ENCODE measurements around the gene PRKCD.

PRKCD gene

DNA sequence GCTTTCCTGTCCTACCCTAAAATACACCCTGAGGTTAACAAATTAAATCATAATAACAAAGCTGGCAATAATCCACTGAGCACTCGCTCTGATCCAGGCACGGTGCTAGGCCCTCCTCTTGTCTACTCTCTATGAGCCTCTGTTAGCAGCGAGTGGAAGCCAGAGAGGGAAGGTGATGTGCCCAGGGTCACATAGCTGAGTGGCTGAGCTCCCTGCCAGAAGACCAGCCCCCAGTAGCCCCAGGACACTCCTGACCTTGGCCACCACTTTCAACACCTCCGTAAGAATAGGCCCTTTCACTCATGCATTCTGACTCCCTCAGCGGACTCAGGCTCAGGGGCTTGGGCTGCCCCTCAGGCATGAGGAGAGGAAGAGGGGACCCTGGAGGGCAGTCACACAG is 9.5 kb upstream of the PRKCD start:
- Histone ChIP-seq H3K36me3 (ENCODE audit: control insufficient read depth, low read depth, low read length) (no peaks in the 10 kb centered on the region), H3K4me3 (ENCODE audit: low read length) (no peak overlapping the region), H3K27ac (ENCODE audit: low read length) (no peak overlapping the region), H3K4me1 (ENCODE audit: control insufficient read depth, low read depth, low read length) (no peaks in the 10 kb centered on the region), H3K9me3 (ENCODE audit: control insufficient read depth, low read depth, low read length) (no peaks in the 10 kb centered on the region), H3K27me3 (ENCODE audit: control insufficient read depth, insufficient read depth, low read length) (no peaks in the 10 kb centered on the region), H3K9ac (ENCODE audit: low read length) (no peak overlapping the region)

DNA sequence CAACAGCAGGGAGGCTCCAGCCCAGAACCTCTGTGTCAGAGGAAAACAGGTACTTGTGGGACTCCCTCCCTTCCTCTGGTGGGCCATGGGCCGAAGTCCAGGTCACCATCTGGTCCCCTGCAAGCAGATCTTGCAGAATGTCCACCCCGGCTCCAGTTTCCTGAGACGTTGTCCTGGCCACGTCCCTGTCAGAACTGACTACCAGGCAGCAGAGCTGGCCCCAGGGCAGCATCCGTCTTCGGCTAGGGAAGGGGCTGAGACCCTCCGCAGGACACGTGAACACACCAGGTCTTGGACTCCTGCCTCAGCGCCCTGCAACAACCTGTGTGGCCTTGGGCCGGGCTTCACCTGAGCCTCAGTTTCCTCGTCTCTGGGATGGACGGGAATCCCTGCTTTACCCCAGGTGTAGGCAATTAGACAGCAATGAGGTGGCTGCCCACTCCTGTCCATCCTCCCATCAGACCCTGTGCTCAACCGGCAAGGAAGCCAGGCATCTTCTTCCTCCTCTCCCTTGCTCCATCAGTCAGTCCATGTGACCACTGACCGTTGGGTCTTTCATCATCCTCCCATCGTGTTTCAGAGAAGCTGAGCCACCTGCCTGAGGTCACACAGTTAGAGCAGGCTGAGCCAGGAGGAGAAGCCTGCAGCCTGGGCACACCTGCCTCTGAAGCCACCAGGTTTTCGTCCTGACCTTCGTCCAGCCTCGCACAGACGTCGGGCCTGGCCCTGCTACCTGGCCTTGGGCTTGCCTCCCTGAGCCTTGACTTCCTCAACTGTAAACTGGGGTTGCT is 8.9 kb upstream of the PRKCD start:
- Histone ChIP-seq H3K9ac (ENCODE audit: low read length) (no peak overlapping the region), H3K4me1 (ENCODE audit: control insufficient read depth, low read depth, low read length) (no peaks in the 10 kb centered on the region), H3K36me3 (ENCODE audit: control insufficient read depth, low read depth, low read length) (no peaks in the 10 kb centered on the region), H3K27ac (ENCODE audit: low read length) (no peak overlapping the region), H3K27me3 (ENCODE audit: control insufficient read depth, insufficient read depth, low read length) (no peaks in the 10 kb centered on the region), H3K4me3 (ENCODE audit: low read length) (no peak overlapping the region), H3K9me3 (ENCODE audit: control insufficient read depth, low read depth, low read length) (no peaks in the 10 kb centered on the region)

GRCh38 chr3:53153264-53153823 is 7.7 kb upstream of the PRKCD start:
- Histone ChIP-seq H3K27me3 (ENCODE audit: control insufficient read depth, insufficient read depth, low read length) (no peaks in the 10 kb centered on the region), H3K36me3 (ENCODE audit: control insufficient read depth, low read depth, low read length) (no peaks in the 10 kb centered on the region), H3K4me1 (ENCODE audit: control insufficient read depth, low read depth, low read length) (no peaks in the 10 kb centered on the region), H3K4me3 (ENCODE audit: low read length) (no peak overlapping the region), H3K9me3 (ENCODE audit: control insufficient read depth, low read depth, low read length) (no peaks in the 10 kb centered on the region), H3K27ac (ENCODE audit: low read length) (no peak overlapping the region), H3K9ac (ENCODE audit: low read length) (no peak overlapping the region)

GRCh38 chr3:53153980-53154379 is 7.0 kb upstream of the PRKCD start:
- H3K27ac ChIP-seq (ENCODE audit: low read length) = no peak overlapping the region
- H3K4me1 ChIP-seq (ENCODE audit: control insufficient read depth, low read depth, low read length) = no peaks in the 10 kb centered on the region
- H3K9me3 ChIP-seq (ENCODE audit: control insufficient read depth, low read depth, low read length) = no peaks in the 10 kb centered on the region
- no peaks in the 10 kb centered on the region for H3K27me3 ChIP-seq (ENCODE audit: control insufficient read depth, insufficient read depth, low read length)
- H3K9ac ChIP-seq (ENCODE audit: low read length) = no peak overlapping the region
- H3K4me3 ChIP-seq (ENCODE audit: low read length) = no peak overlapping the region
- H3K36me3 ChIP-seq (ENCODE audit: control insufficient read depth, low read depth, low read length) = no peaks in the 10 kb centered on the region

DNA sequence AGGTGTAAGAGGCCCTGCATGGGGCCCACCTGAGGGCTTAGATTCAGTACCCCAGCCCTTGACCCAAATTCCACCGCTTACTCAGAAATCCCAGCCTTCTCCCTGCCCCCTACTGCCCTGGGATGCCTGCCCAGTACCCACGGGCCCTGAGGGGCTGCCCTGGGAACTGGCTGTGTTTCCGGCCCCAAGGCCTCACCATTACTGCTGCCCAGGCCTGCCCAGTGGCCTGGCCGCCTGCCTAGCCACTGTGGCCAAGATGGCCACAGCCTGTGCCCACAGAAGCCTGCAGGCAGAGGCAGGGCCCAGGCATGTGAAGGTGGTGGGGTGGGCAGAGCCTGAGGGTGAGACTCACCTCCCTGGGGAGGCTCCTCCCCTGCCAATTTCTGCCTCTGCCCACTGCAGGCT is 6.1 kb upstream of the PRKCD start:
- Histone ChIP-seq H3K9me3 (ENCODE audit: control insufficient read depth, low read depth, low read length) (no peaks in the 10 kb centered on the region), H3K27me3 (ENCODE audit: control insufficient read depth, insufficient read depth, low read length) (peaks cover 2% of the 10 kb centered on the region), H3K4me1 (ENCODE audit: control insufficient read depth, low read depth, low read length) (peaks cover 4% of the 10 kb centered on the region), H3K27ac (ENCODE audit: low read length) (no peak overlapping the region), H3K9ac (ENCODE audit: low read length) (no peak overlapping the region), H3K36me3 (ENCODE audit: control insufficient read depth, low read depth, low read length) (no peaks in the 10 kb centered on the region), H3K4me3 (ENCODE audit: low read length) (no peak overlapping the region)

- Histone ChIP-seq H3K9ac (ENCODE audit: low read length) (no peak overlapping the region), H3K27ac (ENCODE audit: low read length) (no peak overlapping the region), H3K4me1 (ENCODE audit: control insufficient read depth, low read depth, low read length) (peaks cover 4% of the 10 kb centered on the region), H3K36me3 (ENCODE audit: control insufficient read depth, low read depth, low read length) (no peaks in the 10 kb centered on the region), H3K27me3 (ENCODE audit: control insufficient read depth, insufficient read depth, low read length) (peaks cover 8% of the 10 kb centered on the region), H3K4me3 (ENCODE audit: low read length) (no peak overlapping the region), H3K9me3 (ENCODE audit: control insufficient read depth, low read depth, low read length) (no peaks in the 10 kb centered on the region)
Observed at GRCh38 chr3:53155760-53156159, 5.2 kb upstream of the PRKCD start.

- Histone ChIP-seq H3K27ac (ENCODE audit: low read length) (no peak overlapping the region), H3K36me3 (ENCODE audit: control insufficient read depth, low read depth, low read length) (no peaks in the 10 kb centered on the region), H3K9me3 (ENCODE audit: control insufficient read depth, low read depth, low read length) (no peaks in the 10 kb centered on the region), H3K4me3 (ENCODE audit: low read length) (no peak overlapping the region), H3K27me3 (ENCODE audit: control insufficient read depth, insufficient read depth, low read length) (peaks cover 8% of the 10 kb centered on the region), H3K4me1 (ENCODE audit: control insufficient read depth, low read depth, low read length) (peaks cover 4% of the 10 kb centered on the region), H3K9ac (ENCODE audit: low read length) (no peak overlapping the region)
Observed at GRCh38 chr3:53156368-53156834, 4.6 kb upstream of the PRKCD start.

GRCh38 chr3:53157974-53158580 is 2.9 kb upstream of the PRKCD start:
- no peaks in the 10 kb centered on the region for H3K9me3 ChIP-seq (ENCODE audit: control insufficient read depth, low read depth, low read length)
- H3K9ac ChIP-seq (ENCODE audit: low read length) = no peak overlapping the region
- H3K4me1 ChIP-seq (ENCODE audit: control insufficient read depth, low read depth, low read length) = peaks cover 4% of the 10 kb centered on the region
- no peak overlapping the region for H3K27ac ChIP-seq (ENCODE audit: low read length)
- no peak overlapping the region for H3K4me3 ChIP-seq (ENCODE audit: low read length)
- peaks cover 8% of the 10 kb centered on the region for H3K27me3 ChIP-seq (ENCODE audit: control insufficient read depth, insufficient read depth, low read length)
- H3K36me3 ChIP-seq (ENCODE audit: control insufficient read depth, low read depth, low read length) = no peaks in the 10 kb centered on the region

DNA sequence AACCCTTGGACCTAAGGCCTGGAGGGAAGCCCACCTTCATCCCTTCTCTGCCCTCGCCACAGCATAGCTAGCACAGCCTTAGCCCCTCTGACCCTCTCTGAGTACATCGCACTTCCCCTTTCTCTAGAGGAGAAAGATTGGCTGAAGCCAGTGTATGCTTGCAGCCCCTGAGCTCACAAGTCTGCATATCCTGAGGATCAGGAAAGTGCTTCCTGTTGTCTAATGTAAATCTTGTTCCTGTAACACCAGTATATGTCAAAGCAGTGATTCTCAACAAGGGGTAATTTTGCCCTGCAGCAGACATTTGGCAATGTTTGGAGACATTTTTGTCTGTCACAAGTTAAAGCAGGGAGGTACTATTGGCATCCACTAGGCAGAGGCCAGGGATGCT is 2.2 kb upstream of the PRKCD start:
- Histone ChIP-seq H3K36me3 (ENCODE audit: control insufficient read depth, low read depth, low read length) (no peaks in the 10 kb centered on the region), H3K9me3 (ENCODE audit: control insufficient read depth, low read depth, low read length) (no peaks in the 10 kb centered on the region), H3K27me3 (ENCODE audit: control insufficient read depth, insufficient read depth, low read length) (peaks cover 8% of the 10 kb centered on the region), H3K4me3 (ENCODE audit: low read length) (no peak overlapping the region), H3K27ac (ENCODE audit: low read length) (no peak overlapping the region), H3K4me1 (ENCODE audit: control insufficient read depth, low read depth, low read length) (peaks cover 4% of the 10 kb centered on the region), H3K9ac (ENCODE audit: low read length) (no peak overlapping the region)

GRCh38 chr3:53159156-53160060 is 1.6 kb upstream of the PRKCD start:
- Histone ChIP-seq H3K4me1 (ENCODE audit: control insufficient read depth, low read depth, low read length) (peaks cover 4% of the 10 kb centered on the region), H3K27ac (ENCODE audit: low read length) (no peak overlapping the region)

GRCh38 chr3:53160061-53160659 is 849 bp upstream of the PRKCD start:
- Histone ChIP-seq H3K4me3 (ENCODE audit: low read length) (peak overlapping the region; percentile 66), H3K9ac (ENCODE audit: low read length) (no peak overlapping the region), H3K36me3 (ENCODE audit: control insufficient read depth, low read depth, low read length) (no peaks in the 10 kb centered on the region), H3K27ac (ENCODE audit: low read length) (no peak overlapping the region), H3K27me3 (ENCODE audit: control insufficient read depth, insufficient read depth, low read length) (peaks cover 8% of the 10 kb centered on the region), H3K4me1 (ENCODE audit: control insufficient read depth, low read depth, low read length) (peaks cover 4% of the 10 kb centered on the region), H3K9me3 (ENCODE audit: control insufficient read depth, low read depth, low read length) (no peaks in the 10 kb centered on the region)

More at GRCh38 chr3:53159156-53160060, 1.6 kb upstream of the PRKCD start:
- Histone ChIP-seq H3K9ac (ENCODE audit: low read length) (no peak overlapping the region), H3K36me3 (ENCODE audit: control insufficient read depth, low read depth, low read length) (no peaks in the 10 kb centered on the region), H3K9me3 (ENCODE audit: control insufficient read depth, low read depth, low read length) (no peaks in the 10 kb centered on the region), H3K27me3 (ENCODE audit: control insufficient read depth, insufficient read depth, low read length) (peaks cover 8% of the 10 kb centered on the region), H3K4me3 (ENCODE audit: low read length) (no peak overlapping the region)

All from iPS-18a (cell line).